Uterus (tissue), 4 donors: Measurements from ENCODE around the gene MFAP4. TPM values are rescaled to one million over a fixed set of nuclear protein-coding genes. Genes with fewer than 3 reads are reported as not detected.

Experiments used
- DNase-seq, 2 donors: peaks; one replicate each; pipeline ENCODE4 v3.0.0-alpha.2; 2019 to 2020
- H3K27ac ChIP-seq, 2 donors: fragments of 200-600 bp; sonication (generic); 1 replicate in 1 of 2; 2 replicates in 1 of 2; pipeline ENCODE4 v1.5.1; 2016 to 2018
- H3K27me3 ChIP-seq, 2 donors: fragments of 200-600 bp; sonication (generic); one replicate each; pipeline ENCODE4 v1.5.1; 2018 to 2019; ENCODE audit warnings: control low read depth in 1 of 2
- H3K36me3 ChIP-seq, 2 donors: fragments of 200-600 bp; sonication (generic); one replicate each; pipeline ENCODE4 v1.5.1; 2019; ENCODE audit warnings: control low read depth in 1 of 2
- H3K4me1 ChIP-seq, 2 donors: fragments of 200-600 bp; sonication (generic); one replicate each; pipeline ENCODE4 v1.5.1; 2018 to 2019; ENCODE audit warnings: control low read depth in 1 of 2
- H3K4me3 ChIP-seq, 2 donors: fragments of 200-600 bp; sonication (generic); 1 replicate in 1 of 2; 2 replicates in 1 of 2; pipeline ENCODE4 v1.5.1; 2018 to 2019; ENCODE audit warnings: mild to moderate bottlenecking in 1 of 2
- H3K9me3 ChIP-seq, 2 donors: fragments of 200-600 bp; sonication (generic); one replicate each; pipeline ENCODE4 v1.5.1; 2019; ENCODE audit warnings: control low read depth in 1 of 2
- CTCF ChIP-seq, 4 experiments: fragments of 200-600 bp in 2 of 4; fragments of 450-650 bp in 2 of 4; sonication (generic) in 2 of 4; IDR thresholded peaks; one replicate each; pipeline ENCODE4 v1.5.1; 2016 to 2019; ENCODE audit warnings: antibody characterized with exemption in 4 of 4, mild to moderate bottlenecking in 2 of 4, moderate library complexity in 1 of 4
- POLR2A ChIP-seq, 2 donors: fragments of 450-650 bp; IDR thresholded peaks; one replicate each; pipeline ENCODE4 v1.6.1; 2016; ENCODE audit warnings: antibody characterized with exemption in 2 of 2, mild to moderate bottlenecking in 1 of 2, moderate library complexity in 1 of 2
- intact Hi-C: fragments of 100-400 bp; cut with DNase I; formaldehyde crosslinking; loops from one replicate; pipeline ENCODE4 v1.15.1; 2023; ENCODE audit warnings: low total_unique reads
- total RNA-seq, 4 donors: library from RNA; depleted of rRNA in 3 of 4; stranded (reverse); fragments of >200 nt in 3 of 4; gene quantifications; one replicate each; pipeline versions ENCODE4 v1.1.0 to v1.2.4, GENCODE V29; 2014 to 2023
- donor health status: DM: yes; HTN: yes; CAD: no.

Gene MFAP4
- total RNA-seq, 4 donors from 2014 or later: 81.2 to 149 (median 117) TPM

GRCh38 chr17:19375732-19376131 lies 11.3 kb downstream of the MFAP4 start:
- Histone ChIP-seq H3K4me3 (no peak overlapping the region), H3K4me1 (peaks cover 5 to 6% of the 10 kb centered on the region in 2 donors), H3K9me3 (no peaks in the 10 kb centered on the region), H3K27ac (no peak overlapping the region), H3K27me3 (no peaks in the 10 kb centered on the region), H3K36me3 (no peaks in the 10 kb centered on the region)
- TF ChIP-seq CTCF (IDR thresholded peaks at IDR 0.05) (no peak), POLR2A (IDR thresholded peaks at IDR 0.05) (no peak)
- DNase-seq: no peak
- intact Hi-C loops: loop anchor here (10.0 kb wide), 2 partner anchors 69 to 139 kb away; no protein-coding TSS in a partner anchor

- Histone ChIP-seq H3K36me3 (no peaks in the 10 kb centered on the region), H3K4me3 (no peak overlapping the region), H3K4me1 (peaks cover 0 to 5% of the 10 kb centered on the region in 2 donors), H3K27ac (no peak overlapping the region), H3K27me3 (no peaks in the 10 kb centered on the region), H3K9me3 (no peaks in the 10 kb centered on the region)
- intact Hi-C loops: loop anchor here (10.0 kb wide), 2 partner anchors 71 to 141 kb away; no protein-coding TSS in a partner anchor
- no peak for TF ChIP-seq POLR2A (IDR thresholded peaks at IDR 0.05)
- no peak for TF ChIP-seq CTCF (IDR thresholded peaks at IDR 0.05)
- no peak for DNase-seq
These were observed 12.9 kb downstream of the MFAP4 start for GRCh38 chr17:19374136-19374535.

DNA sequence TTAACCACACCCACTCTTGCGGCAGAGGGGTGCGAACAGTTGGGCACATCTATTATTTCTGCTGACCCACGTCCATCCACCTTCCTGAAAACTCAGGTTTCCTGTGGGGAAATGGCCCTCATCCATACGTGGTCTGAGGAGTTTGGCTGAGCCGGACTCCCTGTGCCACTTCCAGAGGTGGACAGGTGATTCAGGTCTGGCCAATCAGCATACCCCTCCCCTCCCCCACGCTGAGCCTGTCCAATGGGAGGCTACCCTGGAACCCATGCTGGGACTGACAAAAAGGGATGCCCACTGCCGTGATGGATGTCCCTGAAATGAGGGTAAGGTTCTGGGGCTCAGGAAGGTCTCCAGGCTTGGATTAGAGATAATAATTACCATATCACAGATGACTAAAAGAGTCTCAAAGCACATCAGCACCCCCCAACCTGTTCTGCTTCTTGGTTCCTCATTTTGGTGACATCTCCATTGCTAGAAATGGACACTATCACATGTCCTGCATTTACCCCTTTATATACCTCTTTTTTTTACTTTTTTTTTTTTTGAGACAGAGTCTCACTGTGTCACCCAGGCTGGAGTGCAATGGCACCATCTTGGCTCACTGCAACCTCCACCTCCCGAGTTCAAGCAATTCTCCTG lies 14.0 kb downstream of the MFAP4 start:
- TF ChIP-seq CTCF (IDR thresholded peaks at IDR 0.05) (no peak), POLR2A (IDR thresholded peaks at IDR 0.05) (no peak)
- no peak overlapping the region for H3K4me3 ChIP-seq
- H3K9me3 ChIP-seq: no peaks in the 10 kb centered on the region
- H3K36me3 ChIP-seq: no peaks in the 10 kb centered on the region
- intact Hi-C loops: loop anchor here (10.0 kb wide), 2 partner anchors 72 to 142 kb away; no protein-coding TSS in a partner anchor
- DNase-seq: peak; percentile 12 to 15
- H3K27ac ChIP-seq: no peak overlapping the region
- no peaks in the 10 kb centered on the region for H3K27me3 ChIP-seq
- H3K4me1 ChIP-seq: peaks cover 0 to 5% of the 10 kb centered on the region in 2 donors

DNA sequence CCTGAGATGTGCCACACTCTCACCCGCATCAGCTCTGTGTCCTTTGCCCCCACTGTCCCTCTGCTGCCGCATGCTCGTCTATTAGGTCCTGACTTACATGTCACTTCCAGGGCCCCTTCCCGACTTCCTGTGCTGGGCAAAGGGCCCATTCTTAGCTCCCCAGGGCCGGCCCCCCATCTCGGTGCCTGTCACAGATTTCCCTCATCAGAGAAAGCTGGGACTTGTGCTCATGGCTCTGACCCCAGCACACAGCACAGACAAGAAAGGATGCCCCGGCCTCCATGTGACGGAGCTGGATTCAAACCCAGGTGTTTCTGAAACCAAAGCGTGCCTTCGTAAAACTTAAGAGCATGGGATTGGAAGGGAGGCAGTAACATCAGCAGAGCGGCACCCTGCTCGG lies 14.6 kb downstream of the MFAP4 start:
- no peak overlapping the region for H3K4me3 ChIP-seq
- intact Hi-C loops: loop anchor here (10.0 kb wide), 2 partner anchors 72 to 142 kb away; no protein-coding TSS in a partner anchor
- H3K4me1 ChIP-seq: peaks cover 0 to 5% of the 10 kb centered on the region in 2 donors
- no peaks in the 10 kb centered on the region for H3K36me3 ChIP-seq
- H3K9me3 ChIP-seq: no peaks in the 10 kb centered on the region
- TF ChIP-seq POLR2A (IDR thresholded peaks at IDR 0.05) (no peak), CTCF (IDR thresholded peaks at IDR 0.05) (no peak)
- H3K27ac ChIP-seq: no peak overlapping the region
- DNase-seq: no peak
- no peaks in the 10 kb centered on the region for H3K27me3 ChIP-seq

DNA sequence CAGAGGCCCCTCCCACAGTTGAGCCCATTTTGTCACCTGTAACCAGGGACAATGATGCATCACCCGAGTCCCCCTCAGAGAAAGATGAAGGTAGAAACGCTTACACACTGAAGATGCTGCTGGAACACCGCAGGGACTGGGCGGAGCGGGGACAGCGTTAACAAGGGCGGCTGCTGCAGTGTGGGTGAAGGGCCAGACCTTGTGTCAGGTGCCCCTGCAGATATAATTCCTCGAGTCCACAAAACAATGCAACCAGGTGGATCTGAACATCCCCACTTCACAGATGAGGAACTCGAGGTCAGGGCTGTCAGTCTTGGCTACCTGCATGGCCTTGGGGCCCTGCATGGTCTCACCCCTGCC lies 15.0 kb downstream of the MFAP4 start:
- Histone ChIP-seq H3K4me1 (peaks cover 0 to 2% of the 10 kb centered on the region in 2 donors), H3K4me3 (no peak overlapping the region), H3K27ac (no peak overlapping the region), H3K36me3 (no peaks in the 10 kb centered on the region), H3K27me3 (no peaks in the 10 kb centered on the region), H3K9me3 (no peaks in the 10 kb centered on the region)
- TF ChIP-seq POLR2A (IDR thresholded peaks at IDR 0.05) (no peak), CTCF (IDR thresholded peaks at IDR 0.05) (no peak)
- intact Hi-C loops: loop anchor here (10.0 kb wide), 2 partner anchors 73 to 143 kb away; no protein-coding TSS in a partner anchor
- DNase-seq: peak; percentile 11 to 13
